Left forelimb (tissue), 1 donor: ENCODE measurements around the gene USP7.
"Not testable (repeated sequence)": the region's sequence is repeated elsewhere in the genome, so short reads cannot be mapped to it uniquely, and the experiment has no call there.

Source experiments
- DNase-seq: peaks from one replicate; pipeline ENCODE4 v3.0.0-alpha.2; 2018; ENCODE audit warnings: low spot score

The USP7 gene

DNA sequence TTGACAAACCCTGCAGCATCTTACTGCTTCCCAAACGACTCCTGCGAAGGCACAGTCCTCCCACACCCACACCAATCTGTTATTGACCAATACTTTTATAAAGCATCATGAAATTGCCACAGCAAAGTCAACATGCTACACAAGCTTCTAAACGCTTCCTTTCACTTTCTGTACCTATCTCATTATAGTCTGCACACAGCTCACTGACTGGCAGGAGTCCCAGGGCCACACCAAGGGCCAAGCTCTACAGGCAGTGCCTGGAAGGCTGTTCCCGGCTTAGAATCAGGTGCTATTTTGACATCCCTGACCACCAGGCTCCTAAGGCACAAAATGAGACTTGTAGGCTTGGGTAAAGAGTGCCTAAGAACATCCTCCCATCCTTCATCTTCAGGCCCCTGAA lies 39.5 kb downstream of the USP7 start:
- no peak for DNase-seq

DNA sequence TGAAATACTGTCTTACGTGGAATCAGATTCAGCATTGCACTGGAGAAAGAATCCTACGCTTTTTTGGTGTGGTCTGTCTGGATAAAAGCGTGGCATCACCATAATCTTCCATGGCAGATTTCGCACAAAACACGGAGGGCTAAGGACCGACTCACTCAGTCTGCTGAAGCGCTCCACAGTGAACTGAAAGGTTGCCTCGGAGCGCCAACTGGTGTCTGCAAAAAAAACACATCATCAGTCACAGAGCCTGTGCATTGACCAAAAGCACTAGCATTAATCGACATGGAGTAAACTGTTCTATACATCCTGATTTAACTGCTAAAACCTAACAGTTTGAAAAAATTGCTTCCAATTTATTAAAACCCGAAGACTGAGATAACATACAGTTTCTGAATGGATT lies 40.5 kb downstream of the USP7 start:
- no peak for DNase-seq

DNA sequence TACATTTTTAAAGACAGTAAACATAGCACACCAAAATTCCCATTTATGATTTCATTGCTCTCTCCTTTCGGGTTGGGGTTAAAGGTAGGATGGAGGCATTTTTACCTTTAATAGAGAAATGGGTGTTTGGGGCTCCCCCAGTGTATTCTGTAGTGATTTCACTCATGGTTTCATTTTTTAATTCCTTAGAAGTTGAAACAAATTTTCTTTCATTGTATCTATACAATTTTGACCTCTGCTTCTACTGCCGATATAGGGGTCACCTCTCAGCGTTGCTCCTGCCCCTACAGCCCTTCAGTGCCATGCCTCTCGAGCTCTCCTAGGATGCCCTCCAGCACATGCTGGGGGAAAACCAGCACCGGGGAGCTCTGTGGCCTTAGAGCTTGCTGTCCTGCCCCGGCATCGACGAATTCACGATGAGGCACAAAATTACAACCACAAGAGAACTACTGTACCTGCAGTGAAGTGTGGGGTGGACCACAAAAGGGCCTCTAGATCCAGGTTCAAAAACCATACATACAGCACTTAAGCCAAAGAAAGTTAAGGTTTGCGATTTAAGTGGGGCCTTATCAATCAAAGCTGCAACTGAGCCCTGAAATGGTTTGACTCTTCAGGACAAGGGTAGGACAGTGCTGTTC lies 42.2 kb downstream of the USP7 start:
- no peak for DNase-seq

DNA sequence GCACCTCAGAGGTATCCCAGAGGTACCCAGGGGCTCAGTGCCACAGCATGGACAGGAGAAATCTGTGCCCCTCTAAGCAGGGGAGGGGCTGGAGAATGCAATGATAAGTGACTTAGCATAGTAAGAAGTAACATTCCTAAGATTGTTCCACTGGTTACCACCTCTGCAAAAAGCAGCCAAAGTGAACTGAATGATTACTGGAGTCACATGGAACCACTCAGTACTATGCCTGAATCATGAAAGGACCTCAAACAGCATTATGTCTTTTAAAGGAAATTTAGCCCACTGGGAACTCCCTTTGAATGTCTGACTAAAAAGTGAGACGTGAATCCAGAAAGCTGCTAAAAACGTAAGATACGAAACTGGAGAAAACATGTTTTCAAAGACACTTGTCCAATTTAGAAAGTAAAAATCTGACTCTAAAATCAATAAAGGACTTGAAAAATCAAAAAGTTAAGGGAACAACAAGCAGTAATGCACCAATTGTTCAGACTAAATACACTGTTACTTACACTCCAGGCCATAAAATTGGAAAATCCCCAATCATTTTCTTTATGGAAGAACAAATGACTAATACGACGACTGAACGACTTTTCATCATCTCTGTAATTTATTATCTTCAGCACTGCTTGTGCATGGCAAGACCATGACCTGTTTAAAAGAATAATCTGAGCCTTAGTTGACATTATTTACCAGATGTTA lies 42.9 kb downstream of the USP7 start:
- no peak for DNase-seq

DNA sequence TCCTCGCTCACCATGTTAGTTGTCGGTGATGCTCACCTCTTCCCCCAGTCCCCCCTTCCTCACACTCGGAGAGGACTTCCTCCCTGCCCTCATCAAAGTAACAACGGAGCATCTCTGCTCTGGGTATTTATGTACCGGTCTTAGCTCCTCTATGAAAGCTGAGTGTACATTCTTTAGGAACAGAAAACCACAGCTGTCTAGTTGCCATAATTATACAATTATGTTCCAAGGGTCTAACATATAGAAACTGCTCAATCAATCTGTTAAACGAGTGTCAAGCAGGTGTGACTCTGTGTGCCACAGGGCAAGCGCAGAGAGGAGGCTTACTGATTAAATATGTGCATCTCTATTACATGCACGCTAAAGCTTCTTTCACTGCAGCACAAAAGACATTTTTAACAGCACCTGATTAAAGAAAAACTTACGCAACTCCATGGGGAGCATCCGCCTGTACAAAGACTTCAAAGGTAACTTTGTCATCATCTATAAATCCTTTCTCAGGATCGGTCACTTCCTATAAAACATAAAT lies 43.7 kb downstream of the USP7 start:
- DNase-seq, result no peak

DNA sequence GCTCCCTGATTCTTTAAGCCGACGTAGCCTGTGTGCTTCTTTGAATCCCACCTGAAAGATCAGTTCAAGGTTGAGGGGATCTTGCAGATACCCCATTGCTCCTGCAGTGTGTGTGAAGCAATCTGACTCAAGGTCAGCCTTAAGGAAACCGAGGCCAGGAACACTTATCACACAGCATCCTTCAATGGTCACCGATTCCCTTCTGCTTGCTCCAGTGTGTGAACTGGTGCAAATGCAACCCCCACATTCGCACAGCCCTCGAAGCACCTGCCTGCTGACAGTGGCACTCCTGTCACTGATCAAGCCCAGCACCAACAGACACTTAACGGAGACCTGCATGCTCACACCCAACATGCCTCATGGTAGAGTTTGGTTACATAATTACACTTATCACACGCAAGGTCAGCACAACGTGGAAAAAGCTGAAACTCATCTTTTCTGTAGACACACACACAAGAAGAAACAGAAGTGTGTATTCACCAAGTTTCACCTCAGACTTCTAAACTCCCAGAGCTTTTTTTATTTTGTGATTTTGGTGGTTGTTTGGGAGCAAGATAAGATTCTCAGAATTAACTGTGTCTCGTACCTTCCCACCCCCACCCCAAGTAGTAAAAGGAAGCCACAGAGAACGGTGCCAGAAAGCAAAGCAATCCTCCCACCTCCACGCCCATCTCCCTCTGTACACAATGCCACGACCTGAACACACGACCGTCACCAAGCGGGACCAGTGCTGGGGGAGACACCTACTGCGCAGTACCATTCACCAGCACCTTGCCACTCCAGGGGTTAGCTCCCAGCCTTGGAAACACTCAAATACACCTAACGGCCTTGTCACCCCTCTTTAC lies 44.4 kb downstream of the USP7 start:
- no peak for DNase-seq

DNA sequence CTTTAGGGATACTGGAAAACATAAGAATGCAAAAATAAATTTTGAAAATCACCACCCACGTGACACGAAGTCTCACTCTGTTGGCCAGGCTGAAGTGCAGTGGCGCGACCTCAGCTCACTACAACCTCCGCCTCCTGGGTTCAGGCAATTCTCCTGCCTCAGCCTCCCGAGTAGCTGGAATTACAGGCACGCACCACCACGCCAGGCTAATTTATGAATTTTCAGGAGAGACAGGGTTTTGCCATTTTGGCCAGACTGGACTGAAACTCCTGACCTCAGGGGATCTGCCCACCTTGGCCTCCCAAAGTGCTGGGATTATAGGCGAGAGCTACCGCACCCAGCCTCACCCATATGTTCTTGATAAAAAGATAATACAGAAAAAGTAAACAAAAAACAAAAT lies 46.4 kb downstream of the USP7 start:
- not testable (repeated sequence) for DNase-seq

DNA sequence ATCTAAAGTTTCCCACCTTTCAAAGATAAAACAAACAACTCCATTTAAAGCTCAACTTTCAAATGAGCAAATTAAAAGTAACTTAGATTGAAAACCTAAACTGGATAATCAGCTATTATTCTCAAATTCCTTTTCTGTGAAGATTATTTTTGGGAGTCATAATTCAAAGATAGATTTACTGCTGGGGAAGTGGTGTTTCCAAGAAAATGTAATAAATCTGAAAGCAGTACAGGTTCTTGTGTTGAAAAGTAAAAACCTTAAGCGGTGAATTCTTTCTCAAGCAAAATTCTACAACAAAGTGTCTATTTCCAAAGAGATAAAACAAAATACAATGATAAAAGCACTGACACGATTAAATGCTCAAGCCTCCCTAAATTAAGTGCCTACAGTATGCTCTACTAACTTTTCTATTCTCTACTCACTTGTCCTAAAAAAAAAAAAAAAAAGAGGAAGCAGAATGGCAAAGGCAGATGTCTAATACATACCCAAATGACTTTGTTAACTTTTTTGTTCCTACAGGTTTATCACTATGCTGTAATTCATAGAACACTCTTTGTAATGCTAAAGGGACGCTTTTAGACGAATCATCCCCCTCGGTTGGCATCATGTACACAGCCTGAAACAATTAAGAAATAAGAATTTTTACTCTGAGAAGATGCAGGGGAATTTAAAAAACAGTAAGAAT lies 47.0 kb downstream of the USP7 start:
- no peak for DNase-seq

DNA sequence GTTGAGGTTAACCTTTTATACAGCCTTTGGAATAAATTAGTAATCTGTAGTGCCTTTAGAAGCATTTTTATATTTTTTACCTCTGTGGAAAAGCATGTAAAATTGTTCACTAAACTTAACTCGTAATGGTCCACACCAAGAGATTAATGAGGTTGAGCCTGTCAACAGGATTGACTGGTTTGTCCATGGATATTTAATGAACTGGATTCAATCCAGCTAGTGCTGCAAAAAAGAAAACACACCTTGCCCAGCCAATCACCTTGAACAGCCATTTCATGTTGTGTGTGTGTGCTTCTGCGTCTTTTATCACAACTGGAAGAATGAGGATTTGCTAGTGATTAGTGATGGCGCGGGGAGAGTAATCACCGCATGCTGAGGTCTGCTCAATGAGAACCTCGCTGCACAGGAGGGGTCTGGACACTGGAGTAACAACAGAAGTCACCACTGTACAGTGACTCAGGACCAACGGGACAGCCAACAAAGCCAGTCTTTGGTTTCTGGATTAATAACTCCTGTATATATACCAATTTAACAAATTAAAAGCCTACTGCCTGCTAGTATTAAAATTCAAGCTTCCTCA lies 47.9 kb downstream of the USP7 start:
- DNase-seq, result no peak

DNA sequence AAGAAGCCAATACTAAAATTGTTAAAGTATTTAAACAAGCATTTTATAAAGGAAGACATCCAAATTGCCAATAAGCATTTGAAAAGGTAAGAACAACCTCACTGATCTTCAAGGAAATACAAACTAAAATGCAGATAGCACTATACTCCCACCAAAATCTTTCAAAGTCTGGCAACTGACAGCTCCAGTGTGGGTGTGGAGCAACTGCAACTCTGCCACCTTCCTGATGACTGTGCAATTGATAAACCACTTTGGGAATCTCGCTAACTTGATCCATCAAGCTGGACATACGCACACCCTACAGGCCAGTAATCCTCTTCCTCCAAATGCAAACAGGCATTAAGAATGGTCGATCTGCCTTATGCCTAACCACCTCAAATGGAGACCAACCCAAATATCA lies 49.6 kb downstream of the USP7 start:
- no peak for DNase-seq

DNA sequence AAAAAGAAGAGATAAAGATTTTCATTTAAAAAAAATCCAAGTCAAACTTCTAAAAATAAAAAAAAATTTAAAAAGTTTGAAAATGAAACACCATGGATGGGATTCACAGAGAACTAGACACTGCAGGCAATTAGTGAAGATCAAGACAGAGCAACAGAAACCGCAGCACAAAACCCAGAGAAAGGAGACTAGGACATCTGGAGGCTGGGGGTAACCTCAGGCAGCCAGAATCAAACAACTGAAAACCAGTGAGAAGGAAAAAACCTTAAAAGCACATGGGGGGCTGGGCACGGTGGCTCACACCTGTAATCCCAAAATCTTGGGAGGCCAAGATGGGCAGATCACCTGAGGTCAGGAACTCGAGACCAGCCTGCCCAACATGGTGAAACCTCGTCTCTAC lies 50.9 kb downstream of the USP7 start:
- DNase-seq, result no peak

DNA sequence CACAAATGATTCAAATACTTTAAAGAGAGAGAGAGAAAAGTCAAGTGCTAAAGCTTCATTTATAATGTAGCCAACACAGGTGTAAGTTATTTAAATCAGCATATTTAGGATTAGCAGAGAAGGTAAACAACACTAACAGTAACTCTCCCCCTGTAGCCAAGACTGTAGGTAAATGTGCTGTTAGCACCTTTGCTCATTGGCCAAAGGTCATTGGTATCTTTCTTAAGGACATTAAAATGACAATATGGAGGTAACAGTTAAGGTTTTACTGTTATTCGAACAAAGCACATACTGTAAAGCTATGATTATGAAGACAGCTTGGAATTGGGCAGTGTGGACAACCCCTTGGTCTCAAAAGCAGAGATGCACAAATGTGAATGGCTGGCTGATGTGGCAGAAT lies 52.9 kb downstream of the USP7 start:
- DNase-seq, result no peak

DNA sequence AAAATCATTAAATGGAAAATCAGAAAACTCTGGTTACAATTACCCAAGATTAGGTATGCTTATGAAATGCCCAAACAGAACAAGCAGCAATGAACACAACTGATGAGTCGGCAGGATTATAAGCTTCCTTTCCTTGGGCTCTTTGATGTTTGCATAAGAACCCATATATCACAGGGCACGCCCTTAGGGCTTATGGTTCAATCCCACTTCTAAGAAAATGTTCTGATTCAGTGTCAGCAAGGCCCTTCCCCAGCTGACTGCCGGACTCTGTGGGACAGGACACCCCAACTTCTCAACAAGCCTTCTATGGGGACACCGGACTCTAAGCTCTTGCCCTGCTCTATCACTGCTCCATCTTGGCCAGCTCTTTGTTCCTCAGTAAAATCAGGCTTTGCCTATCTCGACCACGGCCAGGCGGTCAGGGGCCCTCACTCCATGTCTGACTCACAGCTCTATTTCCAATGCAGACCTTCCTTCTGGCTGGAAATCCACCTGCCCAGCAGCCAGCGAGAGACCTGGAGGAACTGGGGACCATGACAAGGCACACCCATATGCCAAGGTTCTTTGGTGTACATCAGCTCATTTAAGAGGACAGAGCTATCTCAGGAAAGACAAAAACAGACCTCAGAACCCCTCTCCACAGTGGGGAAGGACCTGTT lies 54.8 kb downstream of the USP7 start:
- DNase-seq, result no peak

DNA sequence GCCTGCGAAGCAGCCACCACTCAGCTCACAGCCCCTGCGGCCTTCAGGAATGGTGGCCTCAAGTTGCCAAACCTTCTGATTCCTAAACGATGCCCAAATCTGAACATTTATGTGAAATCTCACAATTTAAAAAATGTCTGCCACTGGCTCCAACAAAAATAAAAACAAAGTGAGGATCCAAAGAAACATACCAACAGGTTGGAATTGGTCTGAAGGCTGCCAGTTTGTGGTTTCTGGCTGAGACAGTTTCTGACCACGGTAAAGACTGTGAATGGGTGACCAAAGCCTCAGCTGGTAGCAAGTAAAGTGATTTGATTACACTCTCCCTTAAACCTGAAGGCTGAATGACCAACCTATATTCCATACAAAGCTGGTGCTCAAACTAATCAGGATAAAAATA lies 56.6 kb downstream of the USP7 start:
- no peak for DNase-seq

DNA sequence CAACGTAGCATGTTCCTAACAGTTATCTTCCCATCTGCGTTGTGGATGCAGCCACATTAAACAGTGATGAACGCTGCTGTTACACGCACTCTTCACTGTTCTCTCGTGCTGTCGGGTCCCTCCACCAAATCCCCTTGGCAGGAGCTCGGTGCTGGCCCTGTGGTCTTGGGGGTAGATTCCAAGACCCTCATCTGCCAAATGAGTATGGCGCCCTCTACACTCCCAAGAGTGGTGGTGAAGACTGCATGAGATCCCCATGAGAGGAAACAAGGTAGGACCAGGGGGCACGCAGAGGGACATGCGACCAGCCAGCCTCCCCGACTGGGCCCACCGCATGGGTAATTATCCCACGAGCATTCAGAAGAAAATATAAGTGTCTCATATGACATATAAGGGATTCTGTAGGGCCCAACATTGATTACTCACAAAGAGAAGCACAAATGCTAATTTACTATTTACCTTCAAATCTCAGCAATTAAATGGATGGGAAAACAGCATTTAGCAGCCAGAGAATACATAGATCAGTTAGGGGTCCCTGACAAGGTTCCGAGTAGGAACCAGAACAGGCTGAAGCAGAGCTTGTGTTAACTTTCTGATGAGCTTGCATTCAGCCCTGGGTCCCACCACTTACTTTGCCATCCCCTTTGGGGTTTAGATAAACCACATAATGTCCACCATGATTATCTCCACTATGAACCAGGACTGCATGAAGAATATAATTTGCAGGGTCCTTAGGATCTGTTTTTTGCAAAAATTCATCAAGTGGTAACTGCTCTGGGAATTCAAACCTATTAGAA lies 57.7 kb downstream of the USP7 start:
- DNase-seq, result no peak

DNA sequence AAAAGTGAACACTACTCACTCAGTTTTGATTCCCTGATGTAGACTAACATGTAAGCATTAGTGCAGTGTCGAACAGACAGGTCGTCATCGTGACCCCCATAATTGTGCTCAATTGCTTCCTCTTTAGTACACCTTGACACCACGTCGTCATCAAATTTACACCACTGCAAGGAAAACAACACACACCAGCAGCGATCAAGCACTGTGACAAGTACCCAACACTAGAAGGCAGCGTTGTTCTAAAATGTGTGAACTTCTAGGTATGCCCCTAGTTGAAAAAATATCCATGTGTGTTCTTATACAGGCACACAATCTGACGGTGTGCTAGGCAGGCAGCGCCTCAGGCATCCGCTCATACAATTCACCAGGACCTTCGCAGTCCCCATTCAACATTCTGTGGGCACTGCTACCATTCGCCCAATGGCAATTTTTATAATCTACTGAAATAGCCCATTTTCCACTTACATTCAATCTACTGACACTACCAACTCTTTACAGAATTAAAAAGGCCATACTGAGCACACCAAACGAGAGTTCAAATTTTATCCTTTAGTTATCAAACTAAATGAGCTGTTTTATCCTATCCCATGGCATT lies 58.4 kb downstream of the USP7 start:
- DNase-seq, result no peak

DNA sequence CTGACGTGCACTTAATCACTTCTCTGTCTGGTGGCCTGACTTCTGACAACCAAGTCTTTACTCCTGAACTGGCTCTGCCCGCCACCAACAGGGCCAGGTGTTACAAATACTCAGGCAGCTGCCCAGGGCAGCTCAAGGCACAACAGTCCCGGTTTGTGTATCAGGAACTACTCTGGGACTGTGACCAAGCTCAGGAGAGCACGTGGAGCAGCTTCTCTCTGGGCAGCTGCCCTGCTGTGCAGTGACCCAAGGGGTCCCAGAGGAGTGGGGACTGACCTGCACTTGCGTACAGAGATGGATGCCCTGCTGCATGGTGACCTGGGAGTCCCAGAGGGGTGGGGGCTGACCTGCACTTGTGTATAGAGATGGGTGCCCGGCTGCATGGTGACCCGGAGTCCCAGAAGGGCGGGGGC lies 59.7 kb downstream of the USP7 start:
- no peak for DNase-seq

DNA sequence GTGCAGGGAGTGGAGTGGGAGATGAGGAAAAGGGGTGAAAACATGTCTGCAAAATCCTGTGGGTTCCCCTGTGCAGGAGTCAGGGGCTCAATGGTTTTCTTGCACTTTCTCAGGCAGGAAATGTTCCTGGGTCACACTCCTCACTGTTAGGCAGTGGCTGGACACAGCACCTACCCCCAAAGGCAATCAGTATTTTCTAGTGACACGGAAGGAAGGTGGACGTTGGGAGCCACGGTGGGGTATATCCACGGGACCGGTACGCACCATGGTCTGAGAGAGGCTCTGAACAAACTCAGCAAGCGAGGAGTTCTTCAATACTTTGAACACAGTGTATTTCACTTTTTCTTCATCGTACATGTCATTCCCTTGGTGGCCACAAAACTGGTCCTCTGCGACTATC lies 60.7 kb downstream of the USP7 start:
- no peak for DNase-seq

DNA sequence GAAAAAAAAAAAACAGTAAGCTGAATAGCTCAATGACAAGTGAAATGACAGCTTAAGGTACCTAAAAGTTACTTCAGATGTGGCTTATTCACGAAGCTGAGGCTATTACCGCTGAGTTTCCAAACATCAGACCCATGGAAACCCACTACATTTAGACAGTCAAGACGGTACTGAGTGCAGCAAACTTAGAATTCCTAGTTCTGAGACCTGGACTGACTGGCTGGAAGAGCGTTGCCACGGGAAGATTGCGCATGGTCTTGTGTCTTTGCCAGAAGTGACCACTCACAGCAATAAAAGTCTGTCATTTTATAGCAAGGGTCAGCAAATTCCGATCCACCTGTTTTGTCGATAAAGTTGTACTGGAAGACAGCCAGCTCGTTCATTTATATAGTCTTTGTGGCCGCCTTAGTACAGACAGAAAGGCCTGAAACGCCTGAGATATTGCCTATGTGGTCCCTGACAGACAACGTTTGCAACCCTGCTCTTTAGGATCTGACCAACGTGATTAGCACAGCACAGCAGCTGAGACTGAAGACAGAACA lies 62.3 kb downstream of the USP7 start:
- no peak for DNase-seq

DNA sequence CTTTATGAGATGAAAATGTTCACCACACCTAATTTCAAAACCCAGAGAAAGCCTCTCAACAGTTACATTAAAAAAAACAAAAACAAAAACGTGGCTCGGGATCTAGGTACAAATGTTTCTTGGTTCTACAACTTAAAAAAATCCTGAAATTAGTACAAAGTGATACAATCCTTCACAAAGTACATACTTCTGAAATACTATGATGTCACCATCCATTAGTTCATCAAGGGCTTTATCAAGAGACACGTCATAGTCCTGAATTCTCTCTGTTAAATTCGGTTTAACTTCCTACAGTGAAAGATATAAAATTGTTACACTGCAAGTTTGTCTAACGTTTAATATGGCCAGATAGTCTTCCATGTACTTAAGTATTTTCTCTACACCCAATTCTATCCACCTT lies 63.4 kb downstream of the USP7 start:
- no peak for DNase-seq
